ENCODE results near the gene GABRR2. TPM values are rescaled to one million over a fixed set of nuclear protein-coding genes. Genes with fewer than 3 reads are reported as not detected.

GABRR2 gene
- total RNA-seq: 1.5 TPM

DNA sequence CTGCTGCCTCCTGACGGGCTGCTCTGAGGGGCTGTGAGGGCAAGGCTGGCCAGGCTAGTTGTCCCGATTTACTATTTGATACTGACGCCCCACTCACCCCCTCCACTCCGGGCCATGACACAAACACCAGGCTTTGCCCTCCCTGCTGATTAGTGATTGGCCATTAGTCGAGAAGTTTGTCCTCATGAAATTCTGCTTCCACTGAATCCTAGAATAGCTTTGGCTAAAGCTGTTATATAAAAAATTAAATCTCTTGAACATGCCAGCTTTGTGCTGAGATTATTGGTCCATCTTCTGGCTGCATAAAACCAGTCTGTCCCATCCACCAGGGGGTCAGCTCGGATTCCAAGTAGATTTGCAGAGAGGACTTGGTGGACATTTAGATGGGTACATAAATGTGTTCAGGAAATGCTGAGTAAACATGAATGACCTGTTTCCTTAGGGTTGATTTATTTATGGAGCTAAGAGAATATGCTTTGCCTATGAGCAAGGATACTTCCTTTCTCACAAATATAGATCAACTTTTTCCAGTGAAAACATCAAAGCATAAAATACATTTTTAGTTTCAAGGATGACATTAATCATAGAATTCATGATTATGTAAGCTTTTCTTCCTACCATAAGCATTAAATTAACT lies at the start of gene GABRR2:
GABRR2 (minus strand) TSS at position 51 of the 637 bp plus-strand sequence. CDS start 134 bp downstream, outside the sequence.
- TF ChIP-seq POLR2AphosphoS5 (IDR thresholded peaks at IDR 0.05; ENCODE audit: insufficient read depth in 1 of 2, low read depth in 1 of 2): no peak
- no peak for TF ChIP-seq POLR2A (IDR thresholded peaks at IDR 0.05)
- TF ChIP-seq, protein P1, sequence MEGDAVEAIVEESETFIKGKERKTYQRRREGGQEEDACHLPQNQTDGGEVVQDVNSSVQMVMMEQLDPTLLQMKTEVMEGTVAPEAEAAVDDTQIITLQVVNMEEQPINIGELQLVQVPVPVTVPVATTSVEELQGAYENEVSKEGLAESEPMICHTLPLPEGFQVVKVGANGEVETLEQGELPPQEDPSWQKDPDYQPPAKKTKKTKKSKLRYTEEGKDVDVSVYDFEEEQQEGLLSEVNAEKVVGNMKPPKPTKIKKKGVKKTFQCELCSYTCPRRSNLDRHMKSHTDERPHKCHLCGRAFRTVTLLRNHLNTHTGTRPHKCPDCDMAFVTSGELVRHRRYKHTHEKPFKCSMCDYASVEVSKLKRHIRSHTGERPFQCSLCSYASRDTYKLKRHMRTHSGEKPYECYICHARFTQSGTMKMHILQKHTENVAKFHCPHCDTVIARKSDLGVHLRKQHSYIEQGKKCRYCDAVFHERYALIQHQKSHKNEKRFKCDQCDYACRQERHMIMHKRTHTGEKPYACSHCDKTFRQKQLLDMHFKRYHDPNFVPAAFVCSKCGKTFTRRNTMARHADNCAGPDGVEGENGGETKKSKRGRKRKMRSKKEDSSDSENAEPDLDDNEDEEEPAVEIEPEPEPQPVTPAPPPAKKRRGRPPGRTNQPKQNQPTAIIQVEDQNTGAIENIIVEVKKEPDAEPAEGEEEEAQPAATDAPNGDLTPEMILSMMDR (IDR thresholded peaks at IDR 0.05): no peak
- intact Hi-C loops (cut with DNase I): no loop called here
- no peak within 1 kb of the TSS for H3K27ac ChIP-seq
- H3K36me3 ChIP-seq: no peaks in the 10 kb centered on the region
- DNase-seq (ENCODE audit: extremely low spot score in 2 of 2): no peak
- no peaks in the 10 kb centered on the region for H3K9me3 ChIP-seq
- H3K4me3 ChIP-seq: no peak within 1 kb of the TSS
- peaks cover 25% of the 10 kb centered on the region for H3K4me1 ChIP-seq
- no peaks in the 10 kb centered on the region for H3K27me3 ChIP-seq

DNA sequence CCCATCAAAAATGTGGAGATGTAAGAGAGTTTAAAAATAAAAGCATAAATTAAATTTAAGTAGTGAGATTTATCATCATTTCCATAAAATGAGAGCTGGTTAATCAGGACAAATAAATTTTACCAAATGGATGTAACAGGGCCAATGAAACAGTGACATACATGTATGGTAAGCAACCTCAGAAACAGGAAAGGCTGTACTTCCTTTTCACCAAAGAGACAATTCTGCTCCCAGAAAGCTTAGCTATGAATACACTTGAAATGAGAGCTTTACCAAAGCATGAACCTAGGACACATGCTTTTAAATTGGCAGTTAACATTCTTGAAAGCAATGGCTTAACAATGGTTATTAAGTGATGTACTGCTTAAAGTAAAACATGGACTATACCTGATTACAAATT lies 49.5 kb upstream of the GABRR2 start:
- no peaks in the 10 kb centered on the region for H3K9me3 ChIP-seq
- no peaks in the 10 kb centered on the region for H3K4me1 ChIP-seq
- H3K36me3 ChIP-seq: no peaks in the 10 kb centered on the region
- intact Hi-C loops (cut with DNase I): no loop called here
- H3K27ac ChIP-seq: no peak overlapping the region
- H3K4me3 ChIP-seq: no peak overlapping the region
- H3K27me3 ChIP-seq: no peaks in the 10 kb centered on the region
- no peak for DNase-seq (ENCODE audit: extremely low spot score in 2 of 2)
- TF ChIP-seq POLR2A (IDR thresholded peaks at IDR 0.05) (no peak), POLR2AphosphoS5 (IDR thresholded peaks at IDR 0.05; ENCODE audit: insufficient read depth in 1 of 2, low read depth in 1 of 2) (no peak)
- TF ChIP-seq, protein P1 (IDR thresholded peaks at IDR 0.05): no peak

DNA sequence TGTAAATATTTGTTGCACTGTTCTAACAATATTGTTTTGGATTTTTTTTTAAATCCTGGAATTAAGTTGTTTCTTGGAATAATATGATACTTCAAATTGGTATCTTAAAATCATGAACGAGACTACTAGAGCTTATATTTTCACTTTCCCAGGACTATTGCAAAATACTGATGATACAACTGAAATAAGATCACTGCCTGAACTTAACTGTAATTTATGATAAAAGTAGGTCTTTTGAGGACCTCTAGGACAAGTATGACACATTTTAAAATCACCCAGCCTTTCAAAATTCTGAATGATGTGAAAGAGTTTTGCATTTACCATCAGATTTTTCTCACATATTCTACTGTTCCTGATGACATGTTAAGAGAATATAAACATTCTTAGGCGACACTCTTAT lies 46.1 kb upstream of the GABRR2 start:
- TF ChIP-seq POLR2A (IDR thresholded peaks at IDR 0.05) (no peak), POLR2AphosphoS5 (IDR thresholded peaks at IDR 0.05; ENCODE audit: insufficient read depth in 1 of 2, low read depth in 1 of 2) (no peak)
- TF ChIP-seq, protein P1 (IDR thresholded peaks at IDR 0.05): no peak
- no peaks in the 10 kb centered on the region for H3K27me3 ChIP-seq
- H3K4me1 ChIP-seq: no peaks in the 10 kb centered on the region
- H3K9me3 ChIP-seq: no peaks in the 10 kb centered on the region
- H3K27ac ChIP-seq: no peak overlapping the region
- intact Hi-C loops (cut with DNase I): no loop called here
- DNase-seq (ENCODE audit: extremely low spot score in 2 of 2): no peak
- no peak overlapping the region for H3K4me3 ChIP-seq
- H3K36me3 ChIP-seq: no peaks in the 10 kb centered on the region

DNA sequence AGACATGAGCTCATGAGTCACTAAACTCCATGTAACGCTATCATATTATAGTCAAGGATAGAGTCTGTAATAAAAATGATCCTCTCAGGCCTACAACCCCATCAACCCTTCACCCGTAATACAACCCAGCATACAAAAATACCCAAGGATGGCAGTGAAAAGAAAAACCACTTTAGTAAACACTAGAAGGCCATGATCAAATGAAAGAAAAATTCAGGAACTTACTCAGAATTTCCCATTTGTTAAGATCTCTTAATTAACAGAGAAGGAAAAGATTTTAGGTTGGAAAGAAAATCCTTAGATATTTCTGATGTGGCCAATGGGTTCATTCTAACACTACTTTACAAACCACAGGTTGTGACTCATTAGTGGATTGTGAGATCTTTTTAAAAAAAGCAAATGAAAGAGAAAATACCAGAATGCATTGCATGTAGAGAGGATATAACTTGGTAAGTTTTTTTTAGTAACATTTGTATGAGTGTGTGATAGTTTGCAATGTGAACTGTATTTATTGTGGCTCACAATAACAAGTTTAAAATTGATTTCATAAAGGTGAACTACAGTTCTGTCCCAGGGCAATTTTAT lies 45.4 kb upstream of the GABRR2 start:
- TF ChIP-seq POLR2A (IDR thresholded peaks at IDR 0.05) (no peak), POLR2AphosphoS5 (IDR thresholded peaks at IDR 0.05; ENCODE audit: insufficient read depth in 1 of 2, low read depth in 1 of 2) (no peak)
- TF ChIP-seq, protein P1 (IDR thresholded peaks at IDR 0.05): no peak
- no peaks in the 10 kb centered on the region for H3K4me1 ChIP-seq
- no peak for DNase-seq (ENCODE audit: extremely low spot score in 2 of 2)
- H3K36me3 ChIP-seq: no peaks in the 10 kb centered on the region
- H3K27me3 ChIP-seq: no peaks in the 10 kb centered on the region
- H3K4me3 ChIP-seq: no peak overlapping the region
- intact Hi-C loops (cut with DNase I): no loop called here
- H3K9me3 ChIP-seq: no peaks in the 10 kb centered on the region
- H3K27ac ChIP-seq: no peak overlapping the region

DNA sequence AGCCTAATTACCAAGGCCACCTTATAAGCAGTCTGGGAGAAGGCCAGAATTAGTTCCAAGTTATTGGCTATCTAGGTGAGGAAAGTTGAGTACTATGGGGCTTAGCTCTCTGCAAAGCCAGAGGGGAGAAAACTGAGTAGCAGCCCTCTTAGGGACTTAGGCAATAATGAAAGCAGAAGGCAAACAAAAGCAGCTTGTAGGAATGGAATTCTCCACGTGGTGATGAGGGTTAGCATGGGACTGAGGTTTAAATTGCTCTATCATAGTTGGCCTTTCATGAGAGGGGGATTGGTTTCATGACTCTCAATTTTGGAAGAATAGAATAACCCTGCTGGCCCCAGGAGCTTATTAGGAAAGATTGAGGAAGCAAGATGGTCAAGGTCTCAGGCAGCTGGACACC lies 44.5 kb upstream of the GABRR2 start:
- H3K9me3 ChIP-seq: no peaks in the 10 kb centered on the region
- TF ChIP-seq POLR2AphosphoS5 (IDR thresholded peaks at IDR 0.05; ENCODE audit: insufficient read depth in 1 of 2, low read depth in 1 of 2): no peak
- TF ChIP-seq, protein P1 (IDR thresholded peaks at IDR 0.05): no peak
- no peaks in the 10 kb centered on the region for H3K4me1 ChIP-seq
- H3K27ac ChIP-seq: no peak overlapping the region
- no peaks in the 10 kb centered on the region for H3K27me3 ChIP-seq
- no peak overlapping the region for H3K4me3 ChIP-seq
- H3K36me3 ChIP-seq: no peaks in the 10 kb centered on the region
- no peak for DNase-seq (ENCODE audit: extremely low spot score in 2 of 2)
- intact Hi-C loops (cut with DNase I): no loop called here

All from vagina (tissue), 2 donors.